ENCODE data around the gene PINLYP. TPM values are rescaled to one million over a fixed set of nuclear protein-coding genes. Genes with fewer than 3 reads are reported as not detected.

PINLYP gene
- total and polyA plus RNA-seq, 9 of the 15 experiments (the other 6 are each of a cell fraction or from before 2014, with no cell fraction given): 1.00 to 6.7 (median 2.2) TPM

- no peak for TF ChIP-seq HINFP (tag; conservative IDR thresholded peaks at IDR 0.05; ENCODE audit: low read depth)
- TF ChIP-seq SP2 (IDR thresholded peaks at IDR 0.05; ENCODE audit: extremely low read depth, low read depth, low read length, poor library complexity, severe bottlenecking): no peak
- no peak for TF ChIP-seq USF1 (CRISPR knock-in tag; IDR thresholded peaks at IDR 0.05)
- no peak for TF ChIP-seq ARID3A (IDR thresholded peaks at IDR 0.05; ENCODE audit: borderline replicate concordance, low read depth, low read length)
- peak in 1 of 2 experiments; percentile 53 for TF ChIP-seq AFF1 (IDR thresholded peaks at IDR 0.05; ENCODE audit: low read depth in 1 of 2, partially characterized antibody in 2 of 2)
- TF ChIP-seq BRD9 (IDR thresholded peaks at IDR 0.05; ENCODE audit: low read depth, partially characterized antibody): peak; percentile 52
- peak; percentile 42 for TF ChIP-seq DMBX1 (CRISPR knock-in tag; IDR thresholded peaks at IDR 0.05; ENCODE audit: borderline replicate concordance)
- TF ChIP-seq ZNF197 (CRISPR knock-in tag; IDR thresholded peaks at IDR 0.05; ENCODE audit: low read depth): no peak
- TF ChIP-seq PHF21A (IDR thresholded peaks at IDR 0.05; ENCODE audit: borderline replicate concordance, low read depth): no peak
- no peak for TF ChIP-seq YBX1 (IDR thresholded peaks at IDR 0.05)
- no peak for TF ChIP-seq ZNF76 (CRISPR knock-in tag; IDR thresholded peaks at IDR 0.05; ENCODE audit: borderline replicate concordance)
- TF ChIP-seq CSDE1 (IDR thresholded peaks at IDR 0.05): no peak
- TF ChIP-seq ARNT (IDR thresholded peaks at IDR 0.05): peak in 1 of 2 experiments; percentile 93; a peak in 2 of 4 replicates
- TF ChIP-seq BRCA1 (IDR thresholded peaks at IDR 0.05): no peak
- no peak for TF ChIP-seq BRCA1 (CRISPR knock-in tag; IDR thresholded peaks at IDR 0.05)
- TF ChIP-seq NBN (IDR thresholded peaks at IDR 0.05; ENCODE audit: low read depth): peak; percentile 59; the same call in 1 of the 2 replicates
- TF ChIP-seq ZBTB34 (CRISPR knock-in tag; IDR thresholded peaks at IDR 0.05): no peak
- no peak for TF ChIP-seq EGR1 (conservative IDR thresholded peaks at IDR 0.05)
- no peak for TF ChIP-seq ELK1 (CRISPR knock-in tag; IDR thresholded peaks at IDR 0.05)
Measured at GRCh38 chr19:43618921-43619261, 43.3 kb downstream of the PINLYP start (continued).

Measured in K562 (cell line).